Stimulated activated CD8-positive, alpha-beta memory T cell treated with anti-CD3 and anti-CD28 coated beads, Interleukin-15, amount 100 ng/mL, for 1 hour (primary cell): Measurements from ENCODE around the gene TTLL9.

Source experiments
- DNase-seq: peaks from one replicate; pipeline ENCODE4 v3.0.0-alpha.2; 2020; ENCODE audit warnings: low read depth

TTLL9 gene

DNA sequence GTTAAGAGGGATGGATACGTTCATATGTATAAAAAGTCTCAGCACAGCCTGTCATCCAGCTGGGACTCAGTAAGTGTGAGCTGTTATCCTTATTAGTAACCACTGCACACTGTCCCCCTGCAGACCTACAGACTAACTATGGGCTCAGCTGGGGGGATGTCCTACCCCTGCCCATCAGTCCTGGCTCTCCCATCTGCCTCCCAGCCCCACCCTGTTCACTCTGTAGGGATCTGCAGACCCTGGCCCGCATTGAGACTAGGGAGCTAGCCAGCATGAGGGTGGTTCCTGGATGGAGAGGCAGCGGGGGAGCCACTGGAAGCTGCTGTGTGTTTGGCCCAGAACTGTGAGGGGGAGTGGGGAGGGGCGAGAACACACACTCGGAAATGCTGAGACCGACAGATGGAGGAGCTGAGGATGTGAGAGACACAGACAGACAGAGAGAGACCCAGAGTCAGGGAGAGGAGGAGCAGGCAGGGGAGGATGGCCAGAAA, 114.6 kb downstream of the TTLL9 start:
- DNase-seq: no peak

DNA sequence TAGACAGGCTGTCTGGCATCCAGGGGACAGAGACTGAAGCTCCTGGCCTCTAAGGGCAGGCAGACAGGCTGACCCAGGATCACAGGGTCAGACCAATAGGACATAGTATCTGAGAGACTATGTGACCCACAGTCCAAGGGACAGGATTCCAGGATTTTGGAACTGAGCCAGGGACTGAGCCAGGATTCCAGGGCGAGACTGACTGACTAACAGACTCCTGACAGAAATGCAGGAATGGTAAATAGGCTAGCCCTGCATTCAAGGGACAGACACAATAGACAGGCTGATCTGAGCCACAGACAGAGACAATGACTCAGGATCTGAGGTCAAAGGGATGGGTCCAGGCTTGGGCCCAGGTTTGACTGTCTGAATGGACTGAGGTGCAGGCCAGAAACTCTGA, 117.3 kb downstream of the TTLL9 start:
- no peak for DNase-seq

DNA sequence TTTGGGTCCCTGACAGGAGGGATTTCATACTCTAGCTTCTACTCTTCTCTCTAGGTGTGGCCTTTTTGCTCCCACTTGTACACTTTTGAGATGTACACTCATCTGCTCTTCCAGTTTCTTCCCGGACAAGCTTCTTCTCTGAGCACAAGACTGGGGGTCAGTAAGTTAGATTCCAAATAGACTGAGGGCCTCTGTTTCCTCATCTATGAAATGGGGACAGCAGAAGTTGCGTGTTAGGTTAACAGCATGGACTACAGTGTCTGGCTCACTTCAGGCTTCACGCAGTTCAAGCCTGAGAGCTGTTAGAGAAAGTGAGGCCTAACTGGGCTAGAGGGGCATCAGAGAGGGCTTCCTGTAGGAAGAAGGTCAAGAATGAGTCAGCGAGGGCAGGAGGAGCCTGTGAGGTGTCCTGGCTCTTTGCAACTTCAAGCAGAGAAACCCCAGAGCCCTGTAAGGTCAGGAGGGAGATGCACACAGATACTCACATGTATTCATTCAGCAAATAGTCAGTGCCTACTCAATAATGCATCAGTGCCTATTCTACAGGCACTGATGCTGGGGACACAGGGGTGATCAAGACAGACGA, 118.1 kb downstream of the TTLL9 start:
- no peak for DNase-seq

DNA sequence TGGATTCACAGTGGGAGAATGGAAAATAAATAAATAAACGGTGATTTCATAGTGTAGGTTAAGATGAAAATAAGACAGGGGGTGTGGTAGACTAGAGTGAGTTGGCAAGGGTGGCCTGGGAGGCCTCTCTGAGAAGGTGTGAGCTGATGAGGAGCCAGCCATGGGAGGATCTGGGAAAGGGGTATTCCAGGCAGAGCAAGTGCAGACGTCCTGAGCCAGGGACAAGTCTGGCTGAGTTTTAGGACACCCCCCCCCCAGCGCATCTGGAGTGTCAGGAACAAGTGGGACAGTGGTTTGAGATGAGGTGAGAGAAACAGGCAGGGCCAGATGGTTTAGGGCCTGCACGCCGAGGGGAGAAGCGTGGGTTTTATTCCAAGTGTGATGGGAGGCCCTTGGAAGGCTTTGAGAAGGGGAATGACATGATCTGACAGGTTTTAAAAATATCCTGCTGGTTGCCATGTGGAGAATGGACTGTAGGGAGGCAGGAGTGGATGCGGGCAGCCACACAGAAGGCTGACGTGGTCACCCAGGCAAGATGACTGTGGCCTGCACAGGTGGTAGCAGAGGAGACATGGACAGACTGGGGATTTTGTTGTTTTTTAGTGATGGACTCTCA, 118.7 kb downstream of the TTLL9 start:
- no peak for DNase-seq

DNA sequence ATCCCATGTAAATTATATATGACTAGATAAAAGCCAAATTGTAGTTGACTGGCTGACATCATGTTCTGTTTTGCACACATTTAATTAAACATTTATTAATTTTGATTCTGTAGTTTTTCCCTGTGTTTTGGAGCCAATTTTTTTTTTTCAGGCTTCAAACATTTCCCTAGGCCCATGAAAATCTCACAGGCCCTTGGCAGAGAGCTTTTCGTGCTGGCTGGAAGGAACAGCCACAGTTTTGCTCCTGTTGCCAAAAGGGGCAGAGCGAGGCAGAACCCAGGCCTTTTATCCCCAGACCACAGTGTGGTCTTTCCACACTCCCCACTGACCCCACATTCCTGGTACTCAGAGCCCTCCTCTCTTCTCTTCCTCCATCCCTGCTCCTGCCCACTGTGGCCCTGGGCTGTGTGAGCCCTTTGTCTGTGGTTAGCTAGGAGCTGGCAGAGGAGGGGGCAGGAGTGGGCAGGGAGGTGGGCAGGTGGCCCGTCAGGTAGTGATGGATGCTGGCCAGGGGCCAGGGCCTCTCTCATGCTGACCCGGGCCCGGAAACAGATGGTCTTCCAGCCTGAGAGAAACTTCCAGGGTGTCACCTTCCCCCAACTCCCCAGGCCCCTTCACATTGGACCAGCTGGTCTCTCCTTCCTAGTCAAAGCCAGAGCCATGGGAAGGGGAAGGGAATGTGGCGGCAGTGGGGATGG, 120.4 kb downstream of the TTLL9 start:
- no peak for DNase-seq

DNA sequence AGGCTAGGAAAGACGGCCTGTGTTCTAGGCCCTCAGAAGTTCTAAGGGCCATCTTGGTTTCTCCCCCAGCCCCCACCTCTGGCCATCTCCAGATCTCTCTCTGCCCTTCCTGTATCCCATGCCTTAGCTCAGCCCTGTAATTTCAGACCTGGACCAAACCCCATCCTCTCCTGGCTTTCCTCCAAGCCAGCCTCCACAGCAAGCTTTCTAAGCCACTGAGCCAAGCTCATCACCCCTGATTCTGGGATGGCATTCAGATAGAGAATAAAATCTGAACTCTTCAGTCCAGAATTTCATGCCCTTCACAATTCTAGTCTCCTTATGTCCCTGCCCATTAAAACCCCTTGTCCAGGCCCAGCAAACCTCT, 120.9 kb downstream of the TTLL9 start:
- DNase-seq: no peak

DNA sequence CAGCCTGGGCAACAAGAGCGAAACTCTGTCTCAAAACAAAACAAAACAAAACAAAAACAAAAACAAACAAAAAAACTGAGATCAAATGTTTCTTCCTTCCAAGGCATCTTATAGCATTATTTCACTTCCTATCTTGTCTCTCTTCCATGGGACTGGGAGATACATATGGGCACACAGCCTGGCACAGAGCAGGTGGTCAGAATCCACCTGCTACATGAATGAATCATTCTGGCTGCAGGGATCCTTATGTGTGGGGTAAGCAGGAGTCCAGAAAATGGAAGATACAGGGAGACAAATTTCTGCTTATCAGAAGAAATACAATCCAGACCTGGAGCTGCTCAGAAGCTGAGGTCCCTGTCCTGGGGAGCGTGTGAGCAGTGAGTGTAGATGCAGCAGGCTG, 121.7 kb downstream of the TTLL9 start:
- DNase-seq: no peak
